ENCODE measurements around the gene PDHA2. TPM values are rescaled to one million over a fixed set of nuclear protein-coding genes. Genes with fewer than 3 reads are reported as not detected.
A peak's percentile ranks its signal among the peaks of the same experiment; 100 is the strongest.

The PDHA2 gene
- total and polyA plus RNA-seq, 8 donors: not detected

- DNase-seq (no peak), ATAC-seq (no peak)
Measured at GRCh38 chr4:95877636-95878035, 37.7 kb downstream of the PDHA2 start.

GRCh38 chr4:95887551-95887950 is 47.7 kb downstream of the PDHA2 start:
- ATAC-seq (no peak), DNase-seq (no peak)
- H3K27ac ChIP-seq: no peak overlapping the region
- H3K4me1 ChIP-seq: no peaks in the 10 kb centered on the region
- H3K27me3 ChIP-seq: no peaks in the 10 kb centered on the region
- H3K9me3 ChIP-seq: peaks cover 0 to 13% of the 10 kb centered on the region in 2 donors
- no peak overlapping the region for H3K4me3 ChIP-seq
- intact Hi-C loops (cut with DNase I): no loop called here
- no peak for TF ChIP-seq CTCF (IDR thresholded peaks at IDR 0.05)
- H3K36me3 ChIP-seq: no peaks in the 10 kb centered on the region

More at GRCh38 chr4:95877636-95878035, 37.7 kb downstream of the PDHA2 start:
- Histone ChIP-seq H3K9me3 (peaks cover 0 to 3% of the 10 kb centered on the region in 2 donors), H3K4me3 (no peak overlapping the region), H3K36me3 (no peaks in the 10 kb centered on the region), H3K4me1 (no peaks in the 10 kb centered on the region), H3K27ac (no peak overlapping the region), H3K27me3 (no peaks in the 10 kb centered on the region)
- no peak for TF ChIP-seq CTCF (IDR thresholded peaks at IDR 0.05)
- intact Hi-C loops (cut with DNase I): no loop called here

GRCh38 chr4:95889662-95890061 is 49.8 kb downstream of the PDHA2 start:
- intact Hi-C loops (cut with DNase I): no loop called here
- peaks cover 0 to 9% of the 10 kb centered on the region in 2 donors for H3K9me3 ChIP-seq
- DNase-seq (peak in 1 of 4 donors; percentile 2), ATAC-seq (no peak)
- no peaks in the 10 kb centered on the region for H3K27me3 ChIP-seq
- no peaks in the 10 kb centered on the region for H3K36me3 ChIP-seq
- H3K4me1 ChIP-seq: no peaks in the 10 kb centered on the region
- H3K4me3 ChIP-seq: no peak overlapping the region
- no peak for TF ChIP-seq CTCF (IDR thresholded peaks at IDR 0.05)
- H3K27ac ChIP-seq: no peak overlapping the region
